Heart right ventricle (tissue), 16 donors: ENCODE data around the gene TMEM273. TPM values are rescaled to one million over a fixed set of nuclear protein-coding genes. Genes with fewer than 3 reads are reported as not detected.
A peak's percentile ranks its signal among the peaks of the same experiment; 100 is the strongest.

ENCODE experiments used
- ATAC-seq, 8 donors: fragments of 200-7000 bp; cut with Tn5 transposase; one replicate each; pipeline ENCODE4 v1.9.1; 2020; ENCODE audit warnings: mild to moderate bottlenecking in 8 of 8, moderate library complexity in 8 of 8, moderate number of reproducible peaks in 1 of 8
- DNase-seq, 2 donors: peaks; one replicate each; pipeline ENCODE4 v3.0.0-alpha.2; 2020
- H3K27ac ChIP-seq, 10 donors: fragments of 200-600 bp; sonication (generic) in 2 of 10; one replicate each; pipeline versions ENCODE4 v1.5.0 to v1.8.0; 2020 to 2022; ENCODE audit warnings: mild to moderate bottlenecking in 3 of 10
- H3K27me3 ChIP-seq, 7 donors: fragments of 200-600 bp; one replicate each; pipeline ENCODE4 v1.8.0; 2021 to 2022; ENCODE audit warnings: mild to moderate bottlenecking in 2 of 7
- H3K36me3 ChIP-seq, 9 donors: fragments of 200-600 bp; sonication (generic) in 1 of 9; one replicate each; pipeline versions ENCODE4 v1.5.0 to v1.8.0; 2020 to 2022; ENCODE audit warnings: mild to moderate bottlenecking in 2 of 9
- H3K4me1 ChIP-seq, 9 donors: fragments of 200-600 bp; sonication (generic) in 1 of 9; one replicate each; pipeline versions ENCODE4 v1.5.0 to v1.8.0; 2020 to 2022; ENCODE audit warnings: mild to moderate bottlenecking in 4 of 9
- H3K4me3 ChIP-seq, 10 donors: fragments of 200-600 bp; sonication (generic) in 2 of 10; one replicate each; pipeline versions ENCODE4 v1.5.0 to v1.8.0; 2020 to 2022; ENCODE audit warnings: mild to moderate bottlenecking in 7 of 10, moderate library complexity in 2 of 10
- H3K9me3 ChIP-seq, 11 donors: fragments of 200-600 bp in 10 of 11; sonication (generic) in 2 of 11; one replicate each; pipeline versions ENCODE4 v1.5.0 to v1.8.0; 2013 to 2022; ENCODE audit warnings: mild to moderate bottlenecking in 2 of 11, control low read depth in 1 of 11, moderate library complexity in 1 of 11
- CTCF ChIP-seq, 9 donors: fragments of 200-600 bp; sonication (generic) in 2 of 9; IDR thresholded peaks; one replicate each; pipeline versions ENCODE4 v1.5.0 to v1.8.0; 2021 to 2022; ENCODE audit warnings: antibody characterized with exemption in 9 of 9, mild to moderate bottlenecking in 5 of 9, moderate library complexity in 1 of 9
- WGBS, 2 donors: extraction: QIAGEN DNeasy Blood & Tissue Kit; methylation state at CpG; one replicate each; pipeline ENCODE4 v1.1.7; 2013; ENCODE audit warnings: inconsistent platforms in 1 of 2; 5-methylcytosine and 5-hydroxymethylcytosine counted together
- intact Hi-C, 10 donors: fragments of 100-400 bp; cut with DNase I; formaldehyde crosslinking; loops; one replicate each; pipeline versions ENCODE4 v1.11.1 to v1.14.2; 2022
- polyA plus RNA-seq, 2 donors: library from polyadenylated mRNA; stranded (reverse); fragments of 200-250 nt; gene quantifications; one replicate each; pipeline ENCODE4 v1.2.3, GENCODE V29; 2013
- total RNA-seq, 10 donors: library from RNA; stranded (reverse); fragmentation: NEBNext Ultra II Directional in 3 of 10; extraction: Animal tissue kit (Norgen Biotek cat#: 25700) in 3 of 10; gene quantifications; one replicate each; pipeline versions ENCODE4 v1.2.1 to v1.2.4, GENCODE V29; 2021 to 2023
- donor health status: Arrhythmogenic right ventricular cardiomyopathy.
- donor health status: ischemic (EF 13 %, LVEDD 7.1; RV severe dilation, severe dysfunction).
- donor health status: healthy with polysubstance abuse.
- donor health status: DM: no; HTN: yes; CAD: no.
- donor health status: DM: no; HTN: no; CAD: no.
- donor health status: ischemic (EF 25% LVEDD 6.9; RV normal size, moderate dysfunction).
- donor health status: ischemic (EF 25% LVEDD 5.7; RV mildly dilated, moderate dysfunction).
- donor health status: healthy.
- donor health status: DM: yes; HTN: yes; CAD: no.
- donor health status: Ischemic cardiomyopathy.
- donor health status: ischemic (EF 35%, LVEDD 5.7; RV mildly dilated, moderate dysfunction).
- donor health status: nonischemic (EF 11% LVEDD 7.7; RV severe dilation, severe dysfunction).
- donor health status: DM: yes; HTN: yes; CAD: no.
- donor health status: PGD.
- donor health status: ischemic (EF 29% LVEDD 5.4; RV normal size, mild dysfunction).
- donor health status: nonischemic (EF 23%, LVEDD 6.1; RV moderate dilation, normal function).

TMEM273 gene
- total and polyA plus RNA-seq, 12 donors, result 10.9 to 28.5 (median 19.0) TPM

- Histone ChIP-seq H3K4me3 (no peak overlapping the region), H3K27ac (no peak overlapping the region), H3K9me3 (no peaks in the 10 kb centered on the region), H3K4me1 (peaks cover 14 to 91% (median 56%) of the 10 kb centered on the region in 9 donors), H3K27me3 (no peaks in the 10 kb centered on the region), H3K36me3 (no peaks in the 10 kb centered on the region)
- no peak for DNase-seq
- no peak for TF ChIP-seq CTCF (IDR thresholded peaks at IDR 0.05)
- ATAC-seq, result no peak
- intact Hi-C loops, result loop anchor here in 3 of 10 donors (10.0 kb wide), 1 partner anchor 114 kb away; the partner anchor contains the start of gene C10orf71 (in 3 of the 3)
- 40 to 63% methylated on average over 3 of the region's 3 CpGs for WGBS, 2 donors
These were observed 7.7 kb downstream of the TMEM273 start for GRCh38 chr10:49180444-49180860.

GRCh38 chr10:49179699-49180443, 8.3 kb downstream of the TMEM273 start:
- DNase-seq (no peak), ATAC-seq (no peak)
- Histone ChIP-seq H3K4me3 (no peak overlapping the region), H3K27me3 (no peaks in the 10 kb centered on the region), H3K9me3 (no peaks in the 10 kb centered on the region), H3K36me3 (no peaks in the 10 kb centered on the region), H3K27ac (peak overlapping the region in 6 of 10 donors; percentile 4 to 90 (median 31)), H3K4me1 (peaks cover 18 to 94% (median 58%) of the 10 kb centered on the region in 9 donors)
- intact Hi-C loops, result loop anchor here in 4 of 10 donors (5.0 to 10.0 kb wide), 2 partner anchors 68 to 115 kb away; partner anchors contain the start of gene C10orf71 (in 3 of the 4)
- no peak for TF ChIP-seq CTCF (IDR thresholded peaks at IDR 0.05)
- WGBS, 2 donors, result 79% methylated on average over 10 of the region's 10 CpGs

GRCh38 chr10:49178489-49179471, 9.4 kb downstream of the TMEM273 start:
- no peak for DNase-seq
- Histone ChIP-seq H3K4me3 (no peak overlapping the region), H3K9me3 (no peaks in the 10 kb centered on the region), H3K27me3 (no peaks in the 10 kb centered on the region), H3K36me3 (no peaks in the 10 kb centered on the region), H3K27ac (peak overlapping the region in 8 of 10 donors; percentile 62 to 90 (median 82)), H3K4me1 (peaks cover 19 to 93% (median 58%) of the 10 kb centered on the region in 9 donors)
- no peak for TF ChIP-seq CTCF (IDR thresholded peaks at IDR 0.05)
- intact Hi-C loops, result loop anchor here in 1 of 10 donors (5.0 kb wide), 1 partner anchor 66 kb away; no protein-coding TSS in a partner anchor
- no peak for ATAC-seq
- 87 to 92% methylated on average over 6 of the region's 6 CpGs for WGBS, 2 donors
